Glomerular visceral epithelial cell (primary cell): ENCODE data around the gene ACAP1.

Experiments
- DNase-seq: peaks from one replicate; pipeline ENCODE4 v3.0.0-alpha.2; 2016; ENCODE audit errors: extremely low spot score

Gene ACAP1, protein sequence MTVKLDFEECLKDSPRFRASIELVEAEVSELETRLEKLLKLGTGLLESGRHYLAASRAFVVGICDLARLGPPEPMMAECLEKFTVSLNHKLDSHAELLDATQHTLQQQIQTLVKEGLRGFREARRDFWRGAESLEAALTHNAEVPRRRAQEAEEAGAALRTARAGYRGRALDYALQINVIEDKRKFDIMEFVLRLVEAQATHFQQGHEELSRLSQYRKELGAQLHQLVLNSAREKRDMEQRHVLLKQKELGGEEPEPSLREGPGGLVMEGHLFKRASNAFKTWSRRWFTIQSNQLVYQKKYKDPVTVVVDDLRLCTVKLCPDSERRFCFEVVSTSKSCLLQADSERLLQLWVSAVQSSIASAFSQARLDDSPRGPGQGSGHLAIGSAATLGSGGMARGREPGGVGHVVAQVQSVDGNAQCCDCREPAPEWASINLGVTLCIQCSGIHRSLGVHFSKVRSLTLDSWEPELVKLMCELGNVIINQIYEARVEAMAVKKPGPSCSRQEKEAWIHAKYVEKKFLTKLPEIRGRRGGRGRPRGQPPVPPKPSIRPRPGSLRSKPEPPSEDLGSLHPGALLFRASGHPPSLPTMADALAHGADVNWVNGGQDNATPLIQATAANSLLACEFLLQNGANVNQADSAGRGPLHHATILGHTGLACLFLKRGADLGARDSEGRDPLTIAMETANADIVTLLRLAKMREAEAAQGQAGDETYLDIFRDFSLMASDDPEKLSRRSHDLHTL

DNA sequence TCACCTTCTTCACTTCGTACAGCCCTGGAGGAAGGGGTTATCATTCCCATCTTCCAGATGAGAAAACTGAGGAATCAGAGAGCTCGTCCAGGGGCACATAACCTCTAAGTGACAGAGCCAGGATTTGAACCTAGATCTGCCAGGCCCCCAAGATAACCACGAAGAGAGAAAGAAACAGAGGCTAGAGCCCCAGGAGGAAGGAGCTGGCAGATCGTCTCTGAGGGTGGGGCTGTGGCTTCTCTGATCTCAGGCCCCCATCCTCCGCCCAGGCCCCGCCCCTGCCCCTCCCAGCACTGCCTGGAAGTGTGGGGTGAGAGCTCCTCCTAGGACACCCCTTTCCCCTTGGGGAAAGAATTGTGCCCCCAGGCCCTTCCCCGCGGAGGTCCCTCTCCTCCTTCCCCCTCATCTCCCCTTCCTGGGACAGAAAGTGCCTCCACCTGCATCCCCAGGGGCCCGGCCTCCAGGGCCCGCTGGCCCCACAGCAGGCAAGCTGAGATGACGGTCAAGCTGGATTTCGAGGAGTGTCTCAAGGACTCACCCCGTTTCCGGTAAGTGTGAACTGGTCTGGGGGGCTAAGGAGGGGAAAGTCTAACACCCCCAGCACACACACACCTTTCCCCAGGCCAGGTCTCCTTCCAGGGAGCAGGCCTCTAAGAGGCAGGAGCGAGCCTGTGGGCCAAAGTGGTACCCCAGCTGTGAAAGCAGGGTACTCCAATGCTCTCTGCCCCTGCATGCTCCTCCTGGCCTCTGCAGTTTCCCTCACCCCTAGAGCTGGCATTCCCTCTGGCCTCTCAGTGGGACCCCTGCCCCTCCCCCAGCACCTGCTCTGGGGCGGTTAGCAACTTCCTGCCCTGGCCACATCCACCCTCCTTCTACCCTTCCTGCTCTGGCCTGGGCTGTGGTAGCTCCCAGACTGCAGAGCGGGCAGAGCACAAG is at the start of gene ACAP1:
Gene ACAP1 (plus strand): TSS at position 290 of the 936 bp plus-strand sequence. CDS start 206 bp downstream, at position 496.
- no peak for DNase-seq

DNA sequence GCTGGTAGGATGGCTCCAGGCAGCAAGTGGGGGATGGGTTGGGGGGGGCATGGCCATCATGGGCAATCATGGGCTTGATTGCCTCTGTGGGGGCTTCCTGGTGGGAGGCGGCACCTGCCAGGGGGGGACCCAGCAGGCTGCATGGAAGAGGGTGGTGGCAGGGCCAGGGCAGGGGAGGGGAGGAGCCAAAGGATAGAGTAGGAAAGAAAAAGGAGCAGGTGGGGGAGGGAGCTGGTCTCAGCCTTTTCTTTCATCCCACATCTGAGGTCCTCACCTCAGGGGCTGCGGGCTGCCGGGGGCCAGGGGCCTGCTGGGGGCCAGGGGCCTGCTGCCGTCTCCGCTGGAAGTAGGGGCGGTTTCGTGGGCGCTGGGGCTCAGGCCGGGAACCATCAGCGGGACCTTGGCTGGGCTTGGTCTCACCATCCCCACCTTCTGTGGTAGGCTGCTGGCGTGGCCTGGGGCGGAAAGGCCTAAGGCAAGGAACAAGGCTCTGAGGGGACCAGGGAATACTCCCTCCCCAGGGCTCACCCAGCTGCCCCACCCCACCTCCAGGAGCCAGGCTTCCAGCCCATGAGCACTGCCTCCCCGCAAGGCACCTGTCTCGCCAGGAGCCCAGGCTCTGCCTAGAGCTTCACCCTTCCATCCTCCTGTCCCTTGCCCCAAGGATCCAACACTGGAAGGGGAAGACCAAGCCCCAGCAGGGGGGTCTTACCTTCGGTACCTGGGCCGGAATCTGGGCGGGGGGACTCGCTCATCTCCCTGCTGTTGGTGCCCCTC is 46.9 kb upstream of the ACAP1 start:
- no peak for DNase-seq

DNA sequence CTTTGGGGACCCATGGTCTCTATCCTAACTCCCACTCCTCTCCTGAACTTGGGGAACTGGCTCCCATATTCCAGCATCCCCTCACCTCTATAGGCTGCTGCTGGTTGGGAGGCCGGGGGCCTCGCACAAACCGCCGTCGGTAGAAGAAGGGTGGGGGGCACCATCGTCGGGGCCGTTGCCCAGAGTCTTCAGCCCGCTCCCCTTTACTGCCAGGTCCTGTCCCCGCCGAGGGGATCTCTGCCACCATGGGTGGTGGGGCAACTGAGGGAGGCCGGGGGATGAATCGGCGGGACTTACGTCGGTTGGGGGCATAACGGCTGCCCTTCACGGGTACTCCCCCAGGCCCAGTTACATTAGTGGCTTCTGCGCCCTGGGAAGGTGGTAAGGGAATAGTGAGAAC is 46.2 kb upstream of the ACAP1 start:
- no peak for DNase-seq

DNA sequence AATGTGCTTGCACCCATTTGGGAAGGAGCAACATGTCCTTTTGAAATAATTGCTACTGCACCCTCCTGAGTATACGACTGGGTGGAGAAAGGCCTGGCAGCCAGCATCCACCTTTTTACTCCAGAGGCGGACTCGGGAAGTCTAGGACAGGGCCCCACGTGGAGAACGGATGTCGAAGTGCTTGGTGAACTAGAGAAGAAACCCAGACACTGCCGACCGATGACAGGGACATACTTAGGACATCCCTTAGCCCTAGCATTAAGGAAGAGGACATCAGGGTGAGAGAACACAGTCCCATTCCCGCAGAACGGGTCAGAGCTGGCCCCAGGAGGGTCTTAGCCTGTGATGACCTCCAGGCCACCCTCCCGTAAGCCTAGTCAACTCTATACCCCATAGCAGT is 45.6 kb upstream of the ACAP1 start:
- no peak for DNase-seq

DNA sequence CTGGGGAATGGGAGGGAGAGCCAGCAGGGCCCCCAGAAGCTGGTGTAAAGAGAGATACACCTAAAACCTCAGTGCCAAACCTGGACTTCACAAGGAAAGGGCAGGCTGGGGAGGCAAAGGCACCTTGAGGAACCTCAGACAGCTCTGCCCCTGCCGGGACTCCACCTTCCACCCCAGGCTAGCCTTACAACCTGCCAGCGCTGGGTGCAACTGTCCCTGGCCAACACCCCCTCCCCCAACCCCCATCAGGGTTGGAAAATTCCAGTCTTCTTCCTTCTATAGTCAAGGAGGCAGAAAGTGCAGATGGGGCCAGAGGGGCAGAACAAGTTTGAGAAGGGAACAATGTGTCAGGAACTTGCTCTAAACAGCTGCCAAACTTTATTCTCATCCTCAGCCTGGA is 44.1 kb upstream of the ACAP1 start:
- DNase-seq: no peak

DNA sequence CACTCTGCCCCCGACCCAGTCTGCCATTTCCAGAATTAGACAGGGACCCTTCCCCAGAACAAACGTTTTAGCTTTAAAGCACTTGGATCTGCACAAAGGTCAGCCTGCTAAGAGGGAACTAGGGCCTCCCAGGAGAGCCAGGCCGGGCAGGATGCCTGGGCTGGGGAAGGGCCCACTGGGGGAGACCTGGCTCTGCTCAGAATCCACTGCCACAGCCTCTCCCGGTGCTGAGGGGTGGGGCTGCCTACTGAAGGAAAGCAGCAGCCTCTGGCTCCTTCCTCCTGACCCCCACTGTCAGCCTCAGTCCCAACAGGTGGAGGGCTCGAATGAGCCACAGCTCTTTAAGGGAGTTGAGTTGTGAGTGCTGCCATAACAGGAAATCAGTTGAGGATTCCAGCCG is 43.6 kb upstream of the ACAP1 start:
- DNase-seq: no peak

DNA sequence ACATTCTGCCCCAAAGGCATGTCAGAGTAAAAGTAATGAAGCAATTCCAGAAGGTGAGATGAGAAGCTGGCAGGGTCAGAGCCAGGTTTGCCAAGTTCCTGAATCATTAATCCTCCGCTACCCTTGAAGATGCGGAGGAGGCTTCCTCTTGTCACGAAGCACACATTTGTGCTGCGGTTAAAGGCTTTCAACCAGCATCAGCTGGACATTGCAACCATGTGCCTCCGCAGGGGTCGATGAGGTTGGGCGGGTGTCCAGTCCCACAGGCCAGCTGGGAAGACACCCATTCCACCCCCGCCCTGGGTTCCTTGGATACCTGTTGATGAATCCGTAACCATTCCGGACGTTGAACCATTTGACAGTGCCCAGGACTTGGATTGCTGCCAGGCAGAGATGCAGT is 43.2 kb upstream of the ACAP1 start:
- DNase-seq: peak; percentile 66

DNA sequence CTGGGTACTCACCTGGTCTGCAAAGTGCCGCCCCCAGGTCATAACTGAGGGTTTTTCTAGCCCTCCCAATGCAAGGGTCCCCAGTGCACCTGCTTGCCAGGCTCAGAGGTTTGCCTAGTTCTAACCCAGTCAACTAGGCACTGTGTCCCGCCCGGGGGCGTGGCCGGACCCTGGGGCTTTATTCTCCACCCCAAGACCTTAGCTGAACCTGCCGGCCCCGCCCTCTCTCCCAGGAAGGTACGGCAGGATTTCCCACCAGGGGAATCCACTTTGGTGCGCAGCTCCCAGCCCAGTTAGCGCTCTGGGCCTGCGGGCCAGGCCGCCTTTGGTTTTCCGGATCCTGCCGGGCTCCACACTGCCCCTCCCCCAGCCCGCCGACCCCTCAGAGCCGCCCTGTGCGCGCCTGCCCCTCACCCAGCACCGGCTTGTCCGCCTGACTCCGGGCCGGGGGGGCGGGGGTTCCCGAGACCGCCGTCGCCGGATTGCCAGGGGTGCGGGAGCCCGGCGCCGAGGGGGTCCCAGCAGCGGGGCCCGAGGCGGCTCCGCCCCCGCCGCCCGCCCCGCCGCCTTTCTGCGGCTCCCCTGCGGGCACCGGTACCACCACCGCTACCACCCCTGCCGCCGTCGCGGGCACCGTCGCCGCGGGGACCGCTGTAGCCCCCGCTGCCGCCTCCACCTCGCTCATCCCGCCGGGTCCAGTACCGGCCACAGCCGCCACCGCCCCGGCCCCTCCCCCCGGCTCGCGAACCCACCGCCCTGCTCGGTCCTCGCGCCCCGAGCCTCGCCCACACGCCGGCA is 42.3 kb upstream of the ACAP1 start:
- DNase-seq: no peak

DNA sequence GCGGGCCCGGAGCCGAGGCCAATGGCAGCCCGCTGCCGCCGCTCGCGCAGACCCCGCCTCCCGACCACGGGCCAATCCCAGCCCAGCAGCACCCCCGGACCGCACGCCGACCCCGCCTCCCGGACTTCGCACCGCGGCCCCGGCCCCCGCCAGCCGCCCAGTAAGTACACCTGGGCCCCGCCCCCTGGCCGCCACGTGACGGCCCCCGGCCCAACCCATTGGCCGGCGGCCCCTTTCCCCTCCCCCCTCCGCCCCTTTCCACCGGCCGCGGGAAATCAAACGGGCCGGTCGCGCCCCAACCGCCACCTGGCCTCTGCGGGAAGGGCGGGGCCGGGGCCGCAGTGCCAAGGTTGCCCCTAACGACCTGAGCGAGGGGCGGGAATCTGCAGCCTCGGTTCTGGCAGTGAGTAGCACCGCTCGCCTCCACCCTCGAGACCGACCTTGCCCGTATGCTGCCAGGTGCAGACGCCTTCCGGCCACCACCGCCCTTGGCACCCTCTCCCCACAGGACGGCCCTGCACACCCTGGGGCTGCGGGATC is 41.6 kb upstream of the ACAP1 start, which contains the start of gene YBX2:
Gene YBX2 (minus strand): TSS at position 26 of the 540 bp plus-strand sequence. CDS start 139 bp downstream, outside the sequence.
- peak; percentile 48 for DNase-seq

DNA sequence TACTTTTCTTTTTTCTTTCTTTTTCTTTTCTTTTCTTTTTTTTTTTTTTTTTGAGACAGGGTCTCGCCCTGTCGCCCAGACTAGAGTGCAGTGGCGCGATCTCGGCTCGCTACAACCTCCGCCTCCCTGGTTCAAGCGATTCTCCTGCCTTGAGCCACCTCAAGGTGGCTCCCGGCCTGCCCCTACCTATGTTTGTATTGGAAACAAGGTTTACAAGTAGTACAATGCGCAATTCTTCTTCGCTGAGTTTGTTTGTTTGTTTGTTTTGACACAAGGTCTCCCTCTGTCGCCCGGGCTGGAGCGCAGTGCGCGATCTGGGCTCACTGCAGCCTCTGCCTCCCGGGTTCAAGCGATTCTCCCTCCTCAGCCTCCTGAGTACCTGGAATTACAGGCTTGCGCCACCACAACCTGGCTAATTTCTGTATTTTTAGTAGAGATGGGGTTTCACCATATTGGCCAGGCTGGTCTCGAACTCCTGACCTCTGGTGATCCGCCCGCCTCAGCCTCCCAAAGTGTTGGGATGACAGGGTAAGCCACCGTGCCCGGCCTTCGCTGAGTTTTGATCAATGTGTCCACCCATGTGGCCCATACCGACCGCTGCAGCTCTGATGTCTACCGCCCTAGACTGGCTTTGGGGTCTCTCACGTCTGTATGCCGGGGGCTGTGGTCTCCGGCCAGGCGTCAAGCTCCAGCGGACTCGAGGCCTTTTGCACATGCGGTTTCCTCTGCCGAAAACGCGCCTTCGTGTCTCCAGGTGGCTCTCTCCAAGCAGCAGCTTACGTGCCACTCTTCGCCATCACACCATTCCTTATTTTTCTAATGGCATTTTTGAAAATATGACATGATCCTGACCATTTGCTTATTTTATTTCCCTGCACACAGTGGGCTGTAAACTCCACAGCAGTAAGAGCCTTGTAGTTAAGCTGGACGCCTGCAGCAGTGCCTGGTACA is 40.8 kb upstream of the ACAP1 start:
- DNase-seq: no peak

DNA sequence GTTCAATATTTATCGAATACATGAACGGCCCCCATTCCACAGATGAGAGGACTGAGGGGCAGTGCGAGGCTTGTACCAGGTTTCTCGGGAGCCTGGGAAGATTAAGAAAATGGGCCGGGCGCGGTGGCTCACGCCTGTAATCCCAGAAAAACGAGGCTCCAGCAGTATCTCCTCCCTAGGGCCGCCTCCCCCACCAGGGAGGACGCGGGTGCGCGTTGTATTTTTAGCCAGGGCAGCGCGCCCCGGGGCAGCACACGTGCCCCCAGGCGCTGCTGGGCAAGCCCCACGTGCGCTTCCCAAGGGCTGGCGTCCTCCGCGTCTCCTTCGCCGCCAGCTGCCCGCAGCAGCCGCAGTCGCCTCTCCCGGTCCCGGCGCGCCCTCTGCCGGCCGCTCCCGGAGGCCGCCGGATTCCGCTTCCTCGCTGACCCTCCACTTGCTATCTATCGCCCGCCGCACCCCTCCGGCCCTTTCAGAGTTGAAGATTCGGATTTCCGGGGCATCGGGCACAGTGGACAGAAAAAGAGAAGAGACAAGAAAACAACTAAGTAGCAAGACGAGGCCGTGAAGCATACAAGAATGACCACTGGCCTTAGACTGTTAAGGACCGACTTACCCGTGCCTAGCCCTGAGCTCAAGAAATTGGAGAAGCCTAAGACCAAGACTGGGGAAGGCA is 40.0 kb upstream of the ACAP1 start:
- peak; percentile 86 for DNase-seq

DNA sequence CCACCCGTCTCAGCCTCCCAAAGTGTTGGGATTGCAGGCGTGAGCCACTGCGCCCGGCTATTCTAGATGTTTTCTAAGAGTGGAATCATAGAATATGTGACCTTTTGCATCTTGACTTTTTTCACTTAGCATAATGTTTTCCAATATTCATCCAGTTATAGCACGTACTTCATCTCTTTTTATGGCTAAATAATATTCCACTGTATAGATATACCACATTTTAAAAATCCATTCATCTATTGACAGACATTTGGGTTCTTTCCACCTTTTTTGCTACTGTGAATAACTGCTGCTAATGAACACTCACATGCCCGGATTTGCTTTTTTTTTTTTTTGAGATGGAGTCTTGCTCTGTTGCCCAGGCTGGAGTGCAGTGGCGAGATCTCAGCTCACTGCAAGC is 32.1 kb upstream of the ACAP1 start:
- no peak for DNase-seq

DNA sequence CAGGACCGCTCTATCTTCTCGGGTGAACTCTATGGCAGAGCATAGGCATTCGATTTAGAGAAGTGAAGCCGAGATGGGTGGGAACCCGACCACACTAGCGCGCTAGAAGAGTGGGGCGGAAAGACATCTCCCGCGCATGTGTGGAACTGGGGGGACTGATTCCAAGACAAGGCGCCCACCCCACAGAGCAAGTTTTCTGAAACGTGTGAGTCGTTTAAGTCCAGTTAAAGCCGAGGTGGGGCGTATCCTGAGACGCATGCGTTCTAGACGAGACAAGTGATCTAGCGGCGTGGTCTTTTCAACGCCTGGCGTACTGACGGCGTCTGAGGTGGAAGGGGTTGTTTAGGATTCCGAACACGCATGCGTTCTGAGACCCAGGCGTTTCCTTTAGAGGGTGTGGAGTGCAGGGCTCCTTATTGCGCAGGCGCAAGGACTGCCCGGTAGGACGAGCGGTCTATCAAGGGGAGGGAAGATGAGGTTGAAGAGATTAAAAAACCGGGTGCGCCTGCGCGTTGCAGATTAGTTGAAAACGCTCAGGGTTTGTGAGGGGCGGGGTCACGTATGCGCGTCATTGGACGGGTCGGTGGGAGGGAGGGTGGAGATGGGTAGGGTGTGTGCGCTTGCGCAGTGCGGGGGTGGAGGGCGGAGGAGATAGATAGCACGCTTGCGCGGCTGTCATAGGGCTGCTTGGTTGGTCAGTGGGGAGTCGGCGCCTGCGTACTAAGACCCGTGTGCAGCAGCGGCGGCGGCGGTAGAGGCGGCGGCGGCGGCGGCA is 29.2 kb upstream of the ACAP1 start, which contains the start of gene EIF5A:
Gene EIF5A (plus strand): TSS at position 718 of the 775 bp plus-strand sequence. CDS start 2,008 bp downstream, outside the sequence.
- DNase-seq: peak; percentile 100

DNA sequence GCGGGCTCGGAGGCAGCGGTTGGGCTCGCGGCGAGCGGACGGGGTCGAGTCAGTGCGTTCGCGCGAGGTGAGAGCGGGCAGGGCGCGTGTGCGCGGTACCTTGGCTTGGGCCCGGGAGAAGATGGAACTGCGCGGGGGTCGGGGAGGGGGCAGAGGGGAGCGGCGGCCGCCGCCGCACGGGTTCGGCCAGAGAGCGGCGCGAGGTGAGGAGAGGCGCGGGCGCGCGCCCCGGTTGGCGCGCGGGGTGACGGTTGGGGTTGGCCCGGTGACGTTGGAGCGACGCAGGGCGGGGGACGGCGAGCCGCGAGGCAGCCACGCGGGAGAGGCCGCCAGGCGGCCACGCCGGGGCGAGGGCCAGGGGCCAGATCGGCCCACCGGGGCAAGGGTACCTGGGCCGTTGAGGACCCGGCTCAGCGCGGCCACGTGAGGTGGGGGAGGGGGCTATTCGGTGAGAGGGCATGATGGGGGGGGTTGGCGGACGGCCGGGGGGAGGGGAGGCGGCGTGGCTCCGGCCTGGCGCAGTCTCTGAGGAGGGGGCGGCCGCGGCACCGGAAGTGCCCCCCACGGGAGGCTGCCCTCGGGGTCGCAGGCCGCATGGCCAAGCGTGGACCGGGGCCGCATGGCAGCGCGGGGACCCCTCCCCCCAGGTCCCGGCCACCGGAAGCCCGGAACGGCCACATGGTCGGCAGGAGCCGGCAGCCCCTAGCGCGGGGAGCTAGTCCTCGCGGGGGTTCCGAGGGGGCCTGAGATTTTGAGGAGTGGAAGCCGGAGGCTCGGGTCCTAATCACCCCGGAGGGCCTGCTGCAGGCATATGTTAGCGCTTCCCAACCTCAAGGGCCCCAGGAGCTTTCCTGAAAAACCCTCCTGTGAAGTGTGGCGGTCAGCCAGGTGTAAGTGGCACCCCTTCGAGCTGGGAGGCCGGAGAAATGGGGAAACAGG is 28.4 kb upstream of the ACAP1 start:
- DNase-seq: peak; percentile 32

DNA sequence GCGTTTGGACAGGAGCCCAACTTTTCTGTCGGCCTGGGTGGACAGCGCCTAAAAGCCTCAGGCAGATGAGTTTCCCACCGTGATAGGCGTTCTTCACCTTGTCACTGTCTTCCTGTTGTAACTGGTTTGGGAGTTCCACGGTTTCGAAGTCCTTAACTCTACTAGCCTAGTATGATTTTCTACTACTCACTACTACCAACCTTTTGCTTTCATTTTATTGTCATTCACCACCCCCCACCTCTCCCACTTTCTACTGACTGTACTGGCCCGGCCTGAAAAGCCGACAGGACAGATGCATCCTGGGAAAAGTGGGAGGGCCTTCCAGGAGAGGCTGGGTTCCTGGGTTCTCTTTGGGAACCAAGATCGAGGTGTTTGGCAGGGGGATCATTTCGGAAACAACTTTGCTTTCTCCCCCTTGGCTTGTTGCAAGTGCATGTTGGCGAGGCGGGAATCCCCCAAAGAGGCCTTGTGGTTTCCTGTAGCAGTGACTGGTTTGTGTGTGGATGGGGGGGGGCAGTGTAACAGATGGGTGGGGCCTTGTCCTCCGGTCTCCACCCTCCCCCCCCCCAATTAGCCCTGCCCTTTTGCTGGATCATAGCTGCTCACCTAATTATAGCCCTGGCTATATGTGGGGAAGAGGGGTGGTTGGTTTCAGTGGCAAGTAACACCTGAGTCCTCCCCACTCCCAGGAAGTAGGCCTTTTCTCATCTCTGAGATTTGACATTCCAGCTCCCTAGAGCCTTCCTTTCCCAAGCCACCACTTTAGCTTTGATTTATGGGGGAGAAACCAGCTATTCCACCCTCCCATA is 27.5 kb upstream of the ACAP1 start:
- DNase-seq: peak; percentile 82
